ENCODE results near the gene PGAM2.

Gene PGAM2

GRCh38 chr7:44051611-44052220 lies 13.7 kb downstream of the PGAM2 start:
- no peak for TF ChIP-seq CTCF (conservative IDR thresholded peaks at IDR 0.05; ENCODE audit: low read length)
- DNase-seq (ENCODE audit: low read depth) = no peak
- H3K4me3 ChIP-seq (ENCODE audit: low read length) = no peak overlapping the region

- TF ChIP-seq CTCF (conservative IDR thresholded peaks at IDR 0.05; ENCODE audit: low read length) = no peak
- no peak for DNase-seq (ENCODE audit: low read depth)
- H3K4me3 ChIP-seq (ENCODE audit: low read length) = no peak overlapping the region
These were observed 14.3 kb downstream of the PGAM2 start for GRCh38 chr7:44050915-44051560.

- H3K4me3 ChIP-seq (ENCODE audit: low read length) = no peak overlapping the region
- no peak for DNase-seq (ENCODE audit: low read depth)
- no peak for TF ChIP-seq CTCF (conservative IDR thresholded peaks at IDR 0.05; ENCODE audit: low read length)
These were observed 15.0 kb downstream of the PGAM2 start for GRCh38 chr7:44050121-44050914.

GRCh38 chr7:44048031-44048795 lies 17.2 kb downstream of the PGAM2 start:
- no peak overlapping the region for H3K4me3 ChIP-seq (ENCODE audit: low read length)
- no peak for TF ChIP-seq CTCF (conservative IDR thresholded peaks at IDR 0.05; ENCODE audit: low read length)
- DNase-seq (ENCODE audit: low read depth) = no peak

GRCh38 chr7:44046321-44047061 lies 18.9 kb downstream of the PGAM2 start:
- DNase-seq (ENCODE audit: low read depth) = no peak
- no peak overlapping the region for H3K4me3 ChIP-seq (ENCODE audit: low read length)
- TF ChIP-seq CTCF (conservative IDR thresholded peaks at IDR 0.05; ENCODE audit: low read length) = no peak

GRCh38 chr7:44045226-44046014 lies 19.9 kb downstream of the PGAM2 start:
- TF ChIP-seq CTCF (conservative IDR thresholded peaks at IDR 0.05; ENCODE audit: low read length) = no peak
- DNase-seq (ENCODE audit: low read depth) = no peak
- peak overlapping the region; percentile 91 for H3K4me3 ChIP-seq (ENCODE audit: low read length)

Measured in AG10803 (cell line).